HTR-8/SVneo (cell line): ENCODE data around the gene DYNLT1.
"Not testable (repeated sequence)": the region's sequence is repeated elsewhere in the genome, so short reads cannot be mapped to it uniquely, and the experiment has no call there.

Experiments used
- DNase-seq: peaks from one replicate; pipeline ENCODE4 v3.0.0; 2011; ENCODE audit warnings: low spot score, mixed read lengths; ENCODE audit not compliant: insufficient read length
- FAIRE-seq: peaks from 2 replicates; lab custom pipeline; 2011; peaks lifted over from hg19 to GRCh38; lab: Jason Lieb, UNC

Gene DYNLT1

DNA sequence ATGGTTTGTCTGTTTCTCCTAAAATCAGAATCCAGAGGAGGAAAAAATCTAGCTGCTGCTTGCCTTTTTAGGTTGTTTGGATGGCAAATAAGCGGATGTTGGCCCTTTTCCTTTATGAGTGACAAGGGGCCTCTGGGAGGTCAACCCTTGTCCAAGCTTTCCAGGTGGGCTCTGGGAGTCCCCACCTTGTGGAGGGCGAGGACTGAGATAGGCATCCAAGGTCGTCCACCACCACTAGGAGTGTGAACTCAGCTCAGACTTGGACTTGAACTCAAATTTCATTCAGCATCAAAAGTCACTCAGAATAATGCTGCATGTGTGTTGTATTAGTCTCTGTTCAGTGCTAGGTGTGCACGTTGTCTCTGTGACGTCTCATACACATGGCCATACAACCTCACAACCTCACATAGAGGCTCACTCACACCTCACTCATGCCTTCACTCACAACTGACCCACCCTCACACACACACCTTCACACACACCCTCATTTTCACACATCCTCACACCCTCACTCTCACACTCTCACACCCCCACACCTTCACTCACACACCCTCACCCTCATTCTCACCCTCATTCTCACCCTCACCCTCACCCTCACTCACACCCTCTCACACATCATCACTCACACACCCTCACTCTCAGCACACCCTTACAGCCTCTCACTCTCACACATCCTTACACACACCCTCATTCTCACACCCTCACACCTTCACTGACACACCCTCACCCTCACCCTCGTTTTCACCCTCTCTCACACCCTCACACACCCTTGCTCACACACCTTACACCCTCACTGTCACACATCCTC, 18.0 kb downstream of the DYNLT1 start:
- FAIRE-seq, result peak; percentile 23
- DNase-seq, result no peak

DNA sequence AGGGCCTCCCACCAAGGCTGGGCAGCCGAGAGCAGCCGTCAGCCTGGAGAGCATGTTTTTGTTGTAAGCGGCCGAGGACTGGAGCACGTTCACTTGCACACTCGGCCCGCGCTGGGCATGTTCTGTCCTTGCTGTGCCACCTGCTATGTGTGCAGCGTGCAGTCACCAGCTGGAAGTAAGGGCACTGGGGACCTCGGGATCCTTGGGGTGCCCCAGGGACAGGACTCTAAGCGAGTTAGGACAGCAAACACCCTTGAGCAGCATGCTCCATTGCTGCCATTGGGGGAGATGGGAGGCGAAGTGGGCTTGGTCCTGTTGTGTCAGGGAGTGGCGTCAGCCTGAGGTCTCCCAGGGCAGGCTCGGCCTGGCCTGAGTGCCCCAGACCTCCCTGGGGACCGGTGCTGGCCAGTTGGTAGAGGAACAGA, 18.6 kb downstream of the DYNLT1 start:
- DNase-seq (no peak), FAIRE-seq (no peak)

DNA sequence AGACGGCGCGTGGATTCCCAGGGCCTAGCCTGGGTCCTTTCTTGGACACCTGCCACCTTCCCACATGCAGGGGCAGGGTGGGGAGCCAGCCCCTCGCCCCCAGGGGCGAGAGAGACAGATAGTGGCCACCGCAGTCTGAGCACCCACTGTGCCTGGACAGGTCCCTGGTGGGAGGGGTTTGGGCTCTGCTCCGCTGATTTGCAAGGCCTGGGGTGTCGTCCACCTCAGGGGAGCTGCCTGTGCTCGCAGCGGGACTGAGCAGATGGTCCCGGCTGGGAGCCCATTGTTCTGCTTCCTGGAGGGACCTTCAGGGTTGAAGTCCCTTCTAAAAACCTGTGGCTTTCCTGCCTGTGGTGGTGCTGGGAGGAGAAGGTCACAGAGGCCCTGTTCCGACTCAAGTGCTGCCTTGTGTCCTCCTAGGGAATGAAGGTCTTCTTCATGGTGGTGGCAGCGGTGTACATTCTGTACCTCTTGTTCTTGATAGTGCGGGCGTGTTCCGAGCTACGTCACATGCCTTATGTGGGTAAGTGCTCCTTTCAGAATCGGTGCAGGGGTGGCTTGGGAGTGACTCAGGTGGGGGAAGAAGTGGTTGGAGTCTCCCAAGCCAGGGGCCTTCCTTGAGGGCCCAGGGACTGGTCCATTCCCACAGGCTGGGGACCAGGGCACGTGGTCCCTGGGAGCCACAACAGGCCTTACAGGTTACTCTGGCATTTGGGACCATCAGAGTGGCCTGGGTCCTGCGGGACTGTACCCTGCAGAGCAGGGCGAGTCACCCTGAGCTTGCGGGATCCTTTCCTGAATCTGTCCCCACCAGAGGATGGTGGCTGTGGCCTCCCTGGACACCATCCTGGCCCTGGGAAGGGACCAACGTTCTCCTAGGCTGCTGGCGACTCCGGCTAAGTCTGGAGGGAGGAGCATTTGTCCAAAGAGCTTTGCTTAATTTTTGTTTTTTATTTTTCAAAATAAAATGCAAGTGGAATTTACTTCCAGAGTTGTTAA, 19.6 kb downstream of the DYNLT1 start:
- no peak for FAIRE-seq
- DNase-seq, result no peak

DNA sequence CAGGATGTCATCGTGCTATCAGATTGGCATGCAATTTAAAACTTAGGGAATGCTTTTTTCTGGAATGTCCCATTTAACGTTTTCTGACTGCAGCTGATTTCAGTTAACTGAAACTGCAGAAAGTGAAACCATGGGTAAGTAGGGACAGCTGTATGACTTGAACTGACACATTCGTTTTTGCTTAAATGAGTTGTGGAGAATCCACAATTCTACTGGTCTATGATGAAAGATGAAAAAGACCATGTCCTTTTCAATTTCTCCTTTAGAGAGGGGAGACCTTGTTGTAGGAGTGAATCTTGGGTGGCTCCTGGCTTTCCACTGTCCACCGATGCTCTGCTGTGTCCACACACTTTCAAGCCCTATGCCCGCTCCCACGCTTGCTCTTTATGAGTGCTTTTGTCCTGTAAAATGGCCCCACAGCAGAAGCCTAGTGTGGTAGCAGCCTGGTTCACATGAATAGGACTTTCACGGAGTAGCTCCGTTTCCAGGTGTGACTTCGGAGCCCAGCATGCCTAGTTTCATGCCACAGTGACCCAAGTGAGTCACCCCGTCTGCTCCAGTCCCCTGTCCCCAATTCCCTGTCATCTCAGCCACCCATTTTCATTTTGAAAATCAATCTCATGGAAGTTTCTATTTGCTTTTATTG, 21.9 kb downstream of the DYNLT1 start:
- DNase-seq (no peak), FAIRE-seq (no peak)

DNA sequence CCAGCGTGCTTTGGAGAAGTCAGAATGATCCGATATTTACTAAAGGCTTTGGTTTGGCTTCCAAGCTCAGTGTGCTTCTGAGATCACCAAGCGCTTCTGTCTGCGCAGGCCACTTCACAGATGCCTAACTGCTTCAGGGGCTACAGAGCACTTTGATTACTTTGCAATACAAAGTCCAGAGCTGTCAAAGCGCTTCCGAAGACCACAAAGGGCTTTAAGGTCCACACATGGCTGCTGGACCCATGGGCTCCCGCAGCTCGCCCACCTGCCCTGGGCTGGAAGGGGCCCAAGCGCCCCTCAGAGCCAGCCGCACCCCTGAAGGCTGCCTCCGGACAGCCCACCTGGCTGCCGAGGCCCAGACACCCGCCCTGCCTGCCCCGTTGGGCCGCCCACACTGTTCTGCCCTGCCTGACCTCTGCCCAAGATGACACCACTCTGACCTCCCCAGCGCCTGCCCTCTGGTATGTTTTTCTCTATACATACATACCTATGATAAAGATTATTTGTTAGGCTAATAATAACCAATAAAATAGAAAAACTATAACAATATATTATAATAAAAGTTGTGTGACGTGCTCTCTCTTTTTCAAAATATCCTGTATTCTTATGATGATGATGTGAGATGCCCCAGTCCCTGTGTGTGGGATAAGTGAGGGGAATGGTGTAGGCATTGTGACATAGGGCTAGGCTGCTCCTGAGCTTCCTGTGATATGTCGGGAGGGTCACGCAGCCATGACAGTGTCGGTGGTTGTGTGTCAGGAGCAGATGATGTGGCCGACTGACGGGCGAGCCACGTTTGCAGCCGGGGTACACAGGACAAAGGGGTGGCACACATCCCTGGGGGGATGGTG, 22.6 kb downstream of the DYNLT1 start:
- FAIRE-seq, result no peak

DNA sequence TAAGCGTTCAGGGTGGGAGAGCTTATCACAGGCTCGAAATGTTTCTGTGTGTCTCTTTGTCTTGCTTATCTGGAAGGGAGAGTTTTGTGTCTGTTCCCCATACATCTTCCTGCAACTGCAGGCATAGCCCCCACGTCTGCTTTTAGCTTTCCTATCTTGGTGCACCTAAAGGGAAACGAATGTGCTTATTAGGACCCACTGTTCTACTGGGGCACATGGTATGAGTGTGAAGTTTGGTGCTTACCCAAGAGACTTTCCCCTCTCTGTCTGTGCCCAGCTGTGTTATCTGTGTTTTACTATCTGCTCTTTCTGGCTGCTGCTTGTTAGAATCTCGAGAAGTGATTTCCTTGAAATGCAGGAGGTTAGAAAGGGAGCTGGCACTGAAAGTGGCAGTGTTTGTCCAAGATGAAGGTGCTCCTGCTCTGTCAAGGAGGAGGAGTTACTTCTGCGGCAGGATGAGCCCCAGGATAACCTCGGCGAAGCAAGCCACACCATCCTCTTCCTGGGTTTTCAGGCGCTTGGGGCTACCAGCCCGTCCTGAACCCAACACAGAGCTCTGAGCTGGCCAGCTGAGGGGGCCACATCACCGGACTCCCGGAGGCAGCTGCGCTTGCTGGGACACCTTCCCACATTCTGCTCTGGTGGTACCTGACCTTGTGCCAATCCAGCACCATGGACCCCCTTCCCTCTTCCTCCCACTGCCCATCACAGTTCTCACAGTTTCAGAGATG, 23.4 kb downstream of the DYNLT1 start:
- FAIRE-seq (no peak), DNase-seq (no peak)

More for the DNA sequence above, 22.6 kb downstream of the DYNLT1 start:
- no peak for DNase-seq

DNA sequence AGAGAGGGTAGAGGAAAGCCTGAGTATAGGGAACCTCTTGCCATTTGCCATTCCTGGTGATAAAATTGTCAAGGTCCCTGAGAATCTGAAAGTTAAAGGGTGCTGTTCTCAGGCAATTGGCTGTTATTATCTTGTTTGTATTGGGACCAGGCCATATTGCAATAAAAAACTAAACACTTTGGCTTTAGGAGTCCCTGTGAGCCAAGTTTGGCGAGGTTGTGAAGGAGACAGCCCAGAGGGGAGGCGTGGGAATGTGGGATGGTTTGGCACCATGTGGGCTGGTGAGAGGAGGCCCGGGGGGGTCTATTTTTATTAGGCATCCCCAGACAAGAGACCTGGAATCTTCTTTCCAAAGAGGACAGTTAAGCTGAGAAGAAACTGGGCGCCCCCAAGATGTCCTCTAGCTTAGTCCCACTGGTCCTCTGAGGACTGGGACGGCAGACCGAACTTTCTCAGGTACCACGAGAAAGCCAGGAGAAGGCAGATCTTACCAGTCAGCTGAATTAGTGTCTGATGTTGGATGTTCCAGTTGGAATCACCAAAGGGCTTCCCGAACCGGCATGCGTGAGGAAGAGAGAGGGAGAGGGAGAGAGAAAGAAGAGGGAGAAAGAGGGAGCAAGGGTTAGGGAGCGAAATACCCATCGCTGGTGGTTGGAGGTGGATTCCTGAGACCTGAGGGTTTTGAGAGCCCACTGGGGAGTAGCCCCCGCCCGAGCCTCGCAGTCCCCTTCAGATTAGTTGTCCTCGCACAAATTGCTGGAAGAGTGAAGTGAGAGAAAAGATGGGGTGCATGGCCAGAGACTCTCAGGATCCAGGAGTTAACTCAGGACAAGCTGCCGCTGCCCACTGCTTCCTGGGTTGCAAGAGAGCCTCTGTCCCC, 24.4 kb downstream of the DYNLT1 start:
- DNase-seq, result no peak
- FAIRE-seq, result no peak

DNA sequence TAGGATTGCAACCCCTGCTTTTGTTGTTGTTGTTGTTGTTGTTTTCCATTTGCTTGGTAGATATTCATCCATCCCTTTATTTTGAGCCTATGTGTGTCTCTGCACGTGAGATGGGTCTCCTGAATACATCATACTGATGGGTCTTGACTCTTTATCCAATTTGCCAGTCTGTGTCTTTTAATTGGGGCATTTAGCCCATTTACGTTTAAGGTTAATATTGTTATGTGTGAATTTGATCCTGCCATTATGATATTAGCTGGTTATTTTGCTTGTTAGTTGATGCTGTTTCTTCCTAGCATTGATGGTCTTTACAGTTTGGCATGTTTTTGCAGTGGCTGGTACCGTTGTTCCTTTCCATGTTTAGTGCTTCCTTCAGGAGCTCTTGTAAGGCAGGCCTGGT, 26.3 kb downstream of the DYNLT1 start:
- not testable (repeated sequence) for FAIRE-seq, DNase-seq

DNA sequence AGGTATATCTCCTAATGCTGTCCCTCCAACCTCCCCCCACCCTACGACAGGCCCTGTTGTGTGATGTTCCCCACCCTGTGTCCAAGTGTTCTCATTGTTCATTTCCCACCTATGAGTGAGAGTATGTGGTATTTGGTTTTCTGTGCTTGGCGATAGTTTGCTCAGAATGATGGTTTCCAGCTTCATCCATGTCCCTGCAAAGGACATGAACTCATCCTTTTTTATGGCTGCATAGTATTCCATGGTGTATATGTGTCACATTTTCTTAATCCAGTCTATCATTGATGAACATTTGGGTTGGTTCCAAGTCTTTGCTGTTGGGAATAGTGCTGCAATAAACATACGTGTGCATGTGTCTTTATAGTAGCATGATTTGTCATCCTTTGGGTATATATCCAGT, 29.9 kb downstream of the DYNLT1 start:
- FAIRE-seq, DNase-seq: not testable (repeated sequence)

DNA sequence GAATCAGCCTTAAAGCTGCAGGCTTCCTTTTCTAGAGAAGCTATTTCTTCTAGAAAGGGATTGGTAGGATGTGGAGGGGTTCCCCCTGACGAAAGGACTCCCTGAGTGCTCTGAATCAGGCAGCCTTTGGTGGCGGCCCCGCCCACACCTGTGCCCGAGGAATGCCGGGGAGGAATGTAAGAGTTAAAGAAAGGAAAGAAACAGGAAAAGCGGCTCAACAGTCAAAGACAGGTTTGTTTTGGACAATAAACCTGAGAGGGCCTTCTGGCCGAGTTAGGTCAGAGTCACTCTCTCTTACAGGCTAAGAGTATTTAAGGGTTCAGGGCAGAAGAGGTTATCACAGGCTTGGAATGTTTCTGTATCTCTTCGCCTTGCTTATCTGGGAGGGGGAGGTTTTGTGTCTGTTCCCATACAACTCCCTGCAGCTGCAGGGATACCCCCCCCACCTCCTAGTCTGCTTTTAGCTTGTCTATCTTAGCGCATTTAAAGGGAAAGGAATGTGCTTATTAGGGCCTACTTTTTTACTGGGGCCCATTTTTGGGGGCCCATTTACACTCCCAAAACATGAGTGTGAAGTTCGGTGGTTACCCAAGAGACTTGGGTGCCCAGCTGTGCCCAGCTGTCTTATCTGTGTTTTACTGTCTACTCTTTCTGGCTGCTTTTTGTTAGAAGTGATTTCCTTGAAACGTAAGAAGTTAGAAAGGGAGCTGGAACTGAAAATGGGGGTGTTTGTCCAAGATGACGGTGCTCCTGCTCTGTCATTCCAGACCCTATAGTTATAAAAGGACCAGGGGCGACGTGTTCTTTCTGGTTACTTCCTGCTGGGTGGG, 32.8 kb downstream of the DYNLT1 start:
- no peak for FAIRE-seq
- DNase-seq, result no peak

DNA sequence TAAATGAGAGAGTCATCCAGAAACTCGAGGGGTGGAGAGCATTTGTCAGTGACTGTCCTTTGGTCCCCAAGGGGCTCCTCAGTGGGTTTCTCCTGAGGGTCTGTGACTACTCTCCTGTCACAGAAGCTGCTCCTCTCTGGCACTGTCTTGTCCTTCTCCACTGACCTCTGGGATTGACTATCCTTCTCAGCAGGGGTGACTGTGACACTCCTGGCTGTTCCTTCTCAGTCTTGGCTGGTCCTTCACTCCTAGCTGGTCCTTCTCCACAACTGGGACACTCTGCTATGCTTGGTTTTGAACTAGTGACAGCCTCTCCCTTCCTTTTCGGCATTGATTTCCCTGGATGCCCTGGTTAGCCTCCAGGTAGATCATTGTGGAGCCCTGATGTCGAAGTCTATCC, 33.5 kb downstream of the DYNLT1 start:
- FAIRE-seq, result no peak
- no peak for DNase-seq

DNA sequence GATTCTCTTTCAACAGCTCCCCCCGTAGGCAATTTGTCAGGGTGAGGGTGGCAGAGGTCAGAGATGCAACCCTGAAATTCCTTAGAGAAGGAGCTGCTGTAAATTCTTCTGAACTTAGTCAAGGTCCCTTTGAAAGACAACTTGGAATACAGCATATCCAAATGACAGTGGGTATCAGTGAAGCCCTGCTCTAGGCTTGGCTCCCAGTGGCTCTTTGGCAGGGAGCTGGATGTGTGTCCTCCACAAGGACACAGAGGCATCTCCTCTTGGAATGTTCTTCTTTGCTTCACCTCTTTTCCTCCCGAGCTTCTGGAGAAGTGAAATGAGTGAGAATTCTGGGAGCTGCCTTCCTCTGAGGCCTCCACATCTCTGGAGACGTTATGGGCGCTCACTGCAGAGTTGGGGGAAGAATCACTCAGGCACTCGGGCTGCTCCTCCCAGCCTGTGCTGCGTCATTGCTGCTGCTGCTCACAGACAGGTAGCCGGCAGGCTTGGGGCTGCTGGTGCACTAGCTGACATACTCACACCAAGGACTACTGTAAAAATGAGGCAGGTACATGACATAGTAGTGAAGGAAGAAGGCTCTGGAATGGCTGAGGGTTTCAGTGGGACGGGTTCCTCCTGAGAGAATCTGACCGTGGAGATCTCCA, 34.1 kb downstream of the DYNLT1 start:
- no peak for FAIRE-seq
- DNase-seq, result no peak

DNA sequence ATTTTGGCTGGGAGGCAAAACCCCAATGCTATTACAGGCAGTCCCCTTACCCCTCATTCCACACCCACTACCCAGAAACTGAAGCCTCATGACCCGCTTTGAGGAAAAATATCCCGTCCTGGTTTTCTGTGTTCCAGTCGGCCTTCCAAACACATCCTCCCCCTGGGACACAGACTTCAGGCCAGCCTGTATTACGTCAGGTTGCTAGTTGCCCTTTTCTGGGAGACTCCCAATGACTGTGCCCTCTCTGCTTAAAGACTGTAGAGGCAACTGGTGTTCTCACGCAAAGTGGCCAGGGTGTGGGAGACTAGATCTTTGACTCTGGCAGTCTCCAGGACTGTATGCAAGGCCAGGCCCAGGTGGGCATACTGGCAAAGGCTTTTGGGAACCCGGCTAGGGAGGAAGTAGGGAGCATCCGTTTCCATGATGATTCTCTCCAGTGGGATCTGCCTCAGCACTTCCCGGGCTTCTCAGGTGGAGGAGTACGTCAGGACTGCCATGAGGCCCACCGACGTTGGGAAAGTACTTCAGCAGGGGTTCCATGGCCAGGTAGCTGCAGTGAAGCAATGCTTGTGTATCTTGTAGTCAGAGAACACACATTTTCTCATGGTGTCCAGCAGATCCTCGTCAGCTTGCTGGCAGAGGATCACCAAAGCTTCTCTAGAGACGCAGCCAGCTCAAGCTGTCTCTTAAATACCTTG, 34.9 kb downstream of the DYNLT1 start:
- FAIRE-seq (no peak), DNase-seq (no peak)

DNA sequence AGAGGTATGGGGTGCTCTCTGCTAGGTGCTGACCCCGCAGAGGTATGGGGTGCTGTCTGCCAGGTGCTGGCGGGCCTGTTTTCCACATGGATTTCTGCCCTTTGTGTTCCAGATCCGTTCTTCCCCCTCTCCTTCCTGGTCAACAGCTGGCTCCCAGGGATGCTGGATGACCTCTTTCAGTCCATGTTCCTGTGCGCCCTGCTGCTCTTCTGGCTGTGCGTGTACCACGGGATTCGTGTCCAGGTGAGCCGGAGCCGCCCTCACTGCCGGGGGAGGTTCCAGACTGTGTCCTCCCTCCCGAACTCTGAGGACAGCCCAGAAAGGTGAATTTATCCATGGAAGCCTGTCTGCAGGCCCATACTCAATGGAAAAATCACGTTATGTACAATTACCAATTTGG, 36.3 kb downstream of the DYNLT1 start:
- FAIRE-seq, result no peak
- DNase-seq, result no peak

DNA sequence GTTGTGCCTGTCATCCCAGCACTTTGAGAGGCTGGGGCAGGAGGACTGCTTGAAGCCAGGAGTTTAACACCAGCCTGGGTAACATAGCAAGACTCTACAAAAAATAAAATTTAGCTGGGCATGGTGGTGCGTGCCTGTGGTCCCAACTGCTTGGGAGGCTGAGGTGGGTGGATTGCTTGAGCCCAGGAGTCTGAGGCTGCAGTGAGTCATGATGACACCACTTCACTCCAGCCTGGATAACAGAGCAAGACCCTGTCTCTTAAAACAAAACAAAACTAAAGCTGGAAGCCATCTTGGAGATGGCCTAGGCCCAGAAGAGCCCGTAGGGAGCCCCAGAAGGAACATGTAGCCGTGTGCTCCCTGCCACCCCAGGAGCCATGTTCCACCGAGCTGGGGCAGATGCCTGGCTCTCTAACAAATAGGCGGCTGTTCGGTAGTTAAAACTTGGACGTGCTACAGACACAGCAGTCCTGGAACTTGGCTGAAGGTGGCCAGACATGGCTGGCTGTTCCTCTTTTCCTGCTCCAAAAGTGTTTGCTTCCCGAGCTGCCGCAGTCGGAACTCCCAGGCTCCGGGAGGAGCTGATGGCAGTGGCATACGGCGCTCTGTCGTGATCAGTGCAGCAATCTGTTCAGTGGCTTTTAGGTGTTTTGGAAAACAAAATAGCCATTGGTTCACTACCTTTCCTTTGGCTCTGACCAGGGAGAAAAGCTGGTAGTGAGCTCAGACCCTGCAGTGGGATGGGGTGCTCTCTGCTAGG, 37.0 kb downstream of the DYNLT1 start:
- DNase-seq (no peak), FAIRE-seq (no peak)
